Middle frontal gyrus (tissue), 1 donor: Measurements from ENCODE around the gene CACNB2.

ENCODE experiments used
- DNase-seq: peaks from one replicate; pipeline ENCODE4 v3.0.0-alpha.2; 2015; ENCODE audit warnings: low spot score; ENCODE audit errors: extremely low spot score

The CACNB2 gene

GRCh38 chr10:18381679-18382078 lies 241.5 kb downstream of the CACNB2 start:
- DNase-seq = no peak

- DNase-seq = no peak
Measured at GRCh38 chr10:18397906-18398305, 257.7 kb downstream of the CACNB2 start.

GRCh38 chr10:18399158-18399557 lies 258.9 kb downstream of the CACNB2 start:
- DNase-seq = no peak

- no peak for DNase-seq
Measured at GRCh38 chr10:18400201-18400905, 260.1 kb downstream of the CACNB2 start.

- DNase-seq = no peak
Measured at GRCh38 chr10:18400906-18401245, 260.7 kb downstream of the CACNB2 start.

- DNase-seq = no peak
Measured at GRCh38 chr10:18401416-18402195, 261.4 kb downstream of the CACNB2 start.

GRCh38 chr10:18402853-18403252 lies 262.6 kb downstream of the CACNB2 start:
- DNase-seq = no peak

- DNase-seq = no peak
Measured at GRCh38 chr10:18404530-18404929, 264.3 kb downstream of the CACNB2 start.

GRCh38 chr10:18406136-18406535 lies 265.9 kb downstream of the CACNB2 start:
- DNase-seq = no peak

GRCh38 chr10:18409599-18410397 lies 269.6 kb downstream of the CACNB2 start:
- no peak for DNase-seq

GRCh38 chr10:18414061-18414460 lies 273.8 kb downstream of the CACNB2 start:
- DNase-seq = no peak

- DNase-seq = no peak
Measured at GRCh38 chr10:18417950-18418527, 277.8 kb downstream of the CACNB2 start.

- no peak for DNase-seq
Measured at GRCh38 chr10:18418541-18419215, 278.5 kb downstream of the CACNB2 start.

- no peak for DNase-seq
Measured at GRCh38 chr10:18419945-18420344, 279.7 kb downstream of the CACNB2 start.

GRCh38 chr10:18421726-18422293 lies 281.6 kb downstream of the CACNB2 start:
- DNase-seq = no peak

GRCh38 chr10:18423058-18423637 lies 282.9 kb downstream of the CACNB2 start:
- DNase-seq = no peak

- no peak for DNase-seq
Measured at GRCh38 chr10:18424200-18424599, 284.0 kb downstream of the CACNB2 start.

GRCh38 chr10:18429335-18429734 lies 289.1 kb downstream of the CACNB2 start:
- DNase-seq = no peak

- DNase-seq = no peak
Measured at GRCh38 chr10:18436902-18437301, 296.7 kb downstream of the CACNB2 start.

GRCh38 chr10:18437486-18437885 lies 297.3 kb downstream of the CACNB2 start:
- no peak for DNase-seq
